ENCODE measurements around the gene MBNL2.

GRCh38 chr13:97371486-97372109 lies 149.5 kb downstream of the MBNL2 start:
- TF ChIP-seq, protein P1, sequence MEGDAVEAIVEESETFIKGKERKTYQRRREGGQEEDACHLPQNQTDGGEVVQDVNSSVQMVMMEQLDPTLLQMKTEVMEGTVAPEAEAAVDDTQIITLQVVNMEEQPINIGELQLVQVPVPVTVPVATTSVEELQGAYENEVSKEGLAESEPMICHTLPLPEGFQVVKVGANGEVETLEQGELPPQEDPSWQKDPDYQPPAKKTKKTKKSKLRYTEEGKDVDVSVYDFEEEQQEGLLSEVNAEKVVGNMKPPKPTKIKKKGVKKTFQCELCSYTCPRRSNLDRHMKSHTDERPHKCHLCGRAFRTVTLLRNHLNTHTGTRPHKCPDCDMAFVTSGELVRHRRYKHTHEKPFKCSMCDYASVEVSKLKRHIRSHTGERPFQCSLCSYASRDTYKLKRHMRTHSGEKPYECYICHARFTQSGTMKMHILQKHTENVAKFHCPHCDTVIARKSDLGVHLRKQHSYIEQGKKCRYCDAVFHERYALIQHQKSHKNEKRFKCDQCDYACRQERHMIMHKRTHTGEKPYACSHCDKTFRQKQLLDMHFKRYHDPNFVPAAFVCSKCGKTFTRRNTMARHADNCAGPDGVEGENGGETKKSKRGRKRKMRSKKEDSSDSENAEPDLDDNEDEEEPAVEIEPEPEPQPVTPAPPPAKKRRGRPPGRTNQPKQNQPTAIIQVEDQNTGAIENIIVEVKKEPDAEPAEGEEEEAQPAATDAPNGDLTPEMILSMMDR (IDR thresholded peaks at IDR 0.05), result no peak
- TF ChIP-seq EP300 (IDR thresholded peaks at IDR 0.05) (no peak), POLR2A (IDR thresholded peaks at IDR 0.05) (no peak)
